Prostate gland (tissue), 2 donors: Measurements from ENCODE around the gene FRMD5.

ENCODE experiments used
- POLR2A ChIP-seq: fragments of 450-650 bp; IDR thresholded peaks from one replicate; pipeline ENCODE4 v1.6.1; 2016; ENCODE audit warnings: antibody characterized with exemption, mild to moderate bottlenecking
- POLR2AphosphoS5 ChIP-seq: sonication (generic); formaldehyde crosslinking; IDR thresholded peaks from one replicate; pipeline ENCODE4 v1.6.1; 2017; ENCODE audit warnings: antibody characterized with exemption
- TF ChIP-seq, protein P1 (sequence below), 4 experiments: fragments of 200-600 bp in 2 of 4; fragments of 450-650 bp in 2 of 4; sonication (generic) in 2 of 4; IDR thresholded peaks; 1 replicate in 3 of 4; 2 replicates in 1 of 4; pipeline ENCODE4 v1.5.1; 2016 to 2019; ENCODE audit warnings: antibody characterized with exemption in 4 of 4, mild to moderate bottlenecking in 2 of 4, moderate library complexity in 2 of 4

- TF ChIP-seq, protein P1, sequence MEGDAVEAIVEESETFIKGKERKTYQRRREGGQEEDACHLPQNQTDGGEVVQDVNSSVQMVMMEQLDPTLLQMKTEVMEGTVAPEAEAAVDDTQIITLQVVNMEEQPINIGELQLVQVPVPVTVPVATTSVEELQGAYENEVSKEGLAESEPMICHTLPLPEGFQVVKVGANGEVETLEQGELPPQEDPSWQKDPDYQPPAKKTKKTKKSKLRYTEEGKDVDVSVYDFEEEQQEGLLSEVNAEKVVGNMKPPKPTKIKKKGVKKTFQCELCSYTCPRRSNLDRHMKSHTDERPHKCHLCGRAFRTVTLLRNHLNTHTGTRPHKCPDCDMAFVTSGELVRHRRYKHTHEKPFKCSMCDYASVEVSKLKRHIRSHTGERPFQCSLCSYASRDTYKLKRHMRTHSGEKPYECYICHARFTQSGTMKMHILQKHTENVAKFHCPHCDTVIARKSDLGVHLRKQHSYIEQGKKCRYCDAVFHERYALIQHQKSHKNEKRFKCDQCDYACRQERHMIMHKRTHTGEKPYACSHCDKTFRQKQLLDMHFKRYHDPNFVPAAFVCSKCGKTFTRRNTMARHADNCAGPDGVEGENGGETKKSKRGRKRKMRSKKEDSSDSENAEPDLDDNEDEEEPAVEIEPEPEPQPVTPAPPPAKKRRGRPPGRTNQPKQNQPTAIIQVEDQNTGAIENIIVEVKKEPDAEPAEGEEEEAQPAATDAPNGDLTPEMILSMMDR (IDR thresholded peaks at IDR 0.05), result no peak
- no peak for TF ChIP-seq POLR2A
- no peak for TF ChIP-seq POLR2AphosphoS5
Measured at GRCh38 chr15:43821505-43821904, 373.6 kb downstream of the FRMD5 start.
